Fibroblast of lung (primary cell): ENCODE measurements around the gene PTEN. TPM values are rescaled to one million over a fixed set of nuclear protein-coding genes. Genes with fewer than 3 reads are reported as not detected.
"Not testable (repeated sequence)": the region's sequence is repeated elsewhere in the genome, so short reads cannot be mapped to it uniquely, and the experiment has no call there.

Experiments
- DNase-seq, 2 donors: peaks; one replicate each; pipeline versions ENCODE4 v3.0.0 to v3.0.0-alpha.2; 2010; ENCODE audit warnings: low read depth in 2 of 2
- H2AFZ ChIP-seq: 2 replicates; pipeline ENCODE4 v1.5.1; 2012; ENCODE audit warnings: low read length, control low read depth, inconsistent platforms
- H3K27ac ChIP-seq: 2 replicates; pipeline ENCODE4 v1.5.1; 2011; ENCODE audit warnings: low read length, control low read depth; ENCODE audit not compliant: insufficient read depth
- H3K27me3 ChIP-seq: 2 replicates; pipeline ENCODE4 v1.5.1; 2011; ENCODE audit warnings: mild to moderate bottlenecking, low read length; ENCODE audit not compliant: control insufficient read depth, insufficient read depth
- H3K36me3 ChIP-seq: 2 replicates; pipeline ENCODE4 v1.5.1; 2011; ENCODE audit warnings: low read length; ENCODE audit not compliant: control insufficient read depth, insufficient read depth
- H3K4me1 ChIP-seq: 2 replicates; pipeline ENCODE4 v1.5.1; 2011; ENCODE audit warnings: low read length; ENCODE audit not compliant: control insufficient read depth, insufficient read depth; ENCODE audit errors: extremely low read depth
- H3K4me2 ChIP-seq: 2 replicates; pipeline ENCODE4 v1.5.1; 2011; ENCODE audit warnings: low read length, control low read depth; ENCODE audit not compliant: insufficient read depth; ENCODE audit errors: extremely low read depth
- H3K4me3 ChIP-seq, 4 experiments: fragments of 200-600 bp in 1 of 4; sonication (generic) in 1 of 4; replicated peaks in 1 of 4; 2 replicates each; pipeline ENCODE4 v1.5.1; 2011 to 2016; ENCODE audit warnings: low read length in 4 of 4, low read depth in 3 of 4, mild to moderate bottlenecking in 3 of 4, control low read depth in 2 of 4, inconsistent platforms in 1 of 4, mixed read lengths in 1 of 4; ENCODE audit not compliant: insufficient read depth in 1 of 4; ENCODE audit errors: control extremely low read depth in 1 of 4
- H3K79me2 ChIP-seq: 2 replicates; pipeline ENCODE4 v1.5.1; 2012; ENCODE audit warnings: mild to moderate bottlenecking, low read length, inconsistent platforms; ENCODE audit not compliant: control insufficient read depth, insufficient read depth
- H3K9ac ChIP-seq: 2 replicates; pipeline ENCODE4 v1.5.1; 2011; ENCODE audit warnings: mild to moderate bottlenecking, low read length, control low read depth; ENCODE audit not compliant: insufficient read depth
- H3K9me3 ChIP-seq: 2 replicates; pipeline ENCODE4 v1.5.1; 2012; ENCODE audit warnings: low read depth, low read length; ENCODE audit not compliant: control insufficient read depth, insufficient read depth
- H4K20me1 ChIP-seq: 2 replicates; pipeline ENCODE4 v1.5.1; 2011; ENCODE audit warnings: low read length; ENCODE audit not compliant: control insufficient read depth, insufficient read depth; ENCODE audit errors: extremely low read depth
- CTCF ChIP-seq, 2 donors: IDR thresholded peaks in 1 of 2; conservative IDR thresholded peaks in 1 of 2; 1 replicate in 1 of 2; 2 replicates in 1 of 2; pipeline ENCODE4 v1.5.1; 2011 to 2012; ENCODE audit warnings: low read length in 2 of 2, control low read depth in 1 of 2, inconsistent platforms in 1 of 2, low read depth in 1 of 2, mild to moderate bottlenecking in 1 of 2
- EZH2 ChIP-seq: IDR thresholded peaks from 2 replicates; pipeline ENCODE4 v1.5.1; 2012; ENCODE audit warnings: low read length, control low read depth, mild to moderate bottlenecking; ENCODE audit errors: missing control alignments
- polyA plus RNA-seq, 2 donors: library from polyadenylated mRNA; depleted of rRNA in 1 of 2; stranded (reverse) in 1 of 2; unstranded in 1 of 2; fragments of >200 nt; gene quantifications; 2 replicates each; pipeline ENCODE4 v1.2.1, GENCODE V29; 2011 to 2012; ENCODE audit warnings: missing spikeins in 1 of 2
- total RNA-seq: library from RNA; depleted of rRNA; stranded (reverse); fragments of >200 nt; gene quantifications from 2 replicates; pipeline ENCODE4 v1.2.1, GENCODE V29; 2014

PTEN gene
- total and polyA plus RNA-seq, 2 donors (not counting 1 experiment from before 2014, with no cell fraction given) = 60.2 to 200 TPM

GRCh38 chr10:87887548-87888289, 24.3 kb downstream of the PTEN start:
- Histone ChIP-seq H3K4me1 (no peaks in the 10 kb centered on the region), H3K4me2 (no peak overlapping the region), H3K36me3 (peaks cover 2% of the 10 kb centered on the region), H3K9ac (no peak overlapping the region), H3K4me3 (no peak overlapping the region), H3K9me3 (no peaks in the 10 kb centered on the region), H4K20me1 (no peaks in the 10 kb centered on the region), H3K27ac (no peak overlapping the region), H2AFZ (no peak overlapping the region), H3K27me3 (no peaks in the 10 kb centered on the region), H3K79me2 (peaks cover 84% of the 10 kb centered on the region)
- DNase-seq = no peak
- no peak for TF ChIP-seq CTCF (conservative IDR thresholded peaks at IDR 0.05 in 1 of 2, IDR thresholded peaks at IDR 0.05 in 1 of 2; ENCODE audit: low read depth in 1 of 2, low read length in 2 of 2)
- TF ChIP-seq EZH2 = no peak

GRCh38 chr10:87895430-87895829, 32.0 kb downstream of the PTEN start:
- Histone ChIP-seq H4K20me1 (no peaks in the 10 kb centered on the region), H3K4me3 (no peak overlapping the region)
- DNase-seq = no peak

GRCh38 chr10:87896216-87896615, 32.8 kb downstream of the PTEN start:
- Histone ChIP-seq H3K27me3 (no peaks in the 10 kb centered on the region), H3K36me3 (no peaks in the 10 kb centered on the region), H3K9me3 (no peaks in the 10 kb centered on the region), H3K27ac (no peak overlapping the region), H3K9ac (no peak overlapping the region), H4K20me1 (no peaks in the 10 kb centered on the region), H3K79me2 (peaks cover 72% of the 10 kb centered on the region), H3K4me1 (no peaks in the 10 kb centered on the region), H2AFZ (no peak overlapping the region), H3K4me2 (no peak overlapping the region), H3K4me3 (no peak overlapping the region)
- DNase-seq = no peak
- no peak for TF ChIP-seq CTCF (conservative IDR thresholded peaks at IDR 0.05 in 1 of 2, IDR thresholded peaks at IDR 0.05 in 1 of 2; ENCODE audit: low read depth in 1 of 2, low read length in 2 of 2)
- no peak for TF ChIP-seq EZH2

More at GRCh38 chr10:87895430-87895829, 32.0 kb downstream of the PTEN start:
- Histone ChIP-seq H2AFZ (no peak overlapping the region), H3K79me2 (peaks cover 76% of the 10 kb centered on the region), H3K9ac (no peak overlapping the region), H3K27me3 (no peaks in the 10 kb centered on the region), H3K27ac (no peak overlapping the region), H3K36me3 (no peaks in the 10 kb centered on the region), H3K4me2 (no peak overlapping the region), H3K9me3 (no peaks in the 10 kb centered on the region), H3K4me1 (no peaks in the 10 kb centered on the region)
- TF ChIP-seq CTCF (conservative IDR thresholded peaks at IDR 0.05 in 1 of 2, IDR thresholded peaks at IDR 0.05 in 1 of 2; ENCODE audit: low read depth in 1 of 2, low read length in 2 of 2) (no peak), EZH2 (no peak)

GRCh38 chr10:87897957-87898356, 34.5 kb downstream of the PTEN start:
- DNase-seq, H3K4me1 ChIP-seq, H3K27ac ChIP-seq, H4K20me1 ChIP-seq, H2AFZ ChIP-seq, H3K36me3 ChIP-seq, H3K4me3 ChIP-seq, H3K27me3 ChIP-seq, H3K9ac ChIP-seq, H3K9me3 ChIP-seq, H3K4me2 ChIP-seq: not testable (repeated sequence)
- peaks cover 67% of the 10 kb centered on the region for H3K79me2 ChIP-seq
